ENCODE measurements around the gene BUB3. TPM values are rescaled to one million over a fixed set of nuclear protein-coding genes. Genes with fewer than 3 reads are reported as not detected.

Gene BUB3
- polyA plus RNA-seq, 3 donors from 2014 or later, result 203 to 348 (median 203) TPM

- H3K4me1 Mint-ChIP-seq, result no peaks in the 10 kb centered on the region
- no peak for DNase-seq
- H3K27ac Mint-ChIP-seq, result no peak overlapping the region
- H3K4me3 Mint-ChIP-seq, result no peak overlapping the region
- H3K9me3 Mint-ChIP-seq, result peaks cover 3 to 14% (median 9%) of the 10 kb centered on the region in 6 donors
- peaks cover 24 to 41% (median 40%) of the 10 kb centered on the region in 3 donors for H3K36me3 Mint-ChIP-seq
- no peaks in the 10 kb centered on the region for H3K27me3 Mint-ChIP-seq (ENCODE audit: low read depth in 3 of 3)
Observed at GRCh38 chr10:123213192-123213591, 59.0 kb downstream of the BUB3 start.

Other genes with a start within 250 kb of the BUB3 start
- gene FAM24A, start 243.8 kb upstream of the BUB3 start, polyA plus RNA-seq, result not detected
- 1 to 10 TPM; 4.3 to 8.2 (median 5.9) TPM for gene C10orf88, start 200.2 kb upstream of the BUB3 start, polyA plus RNA-seq
- gene PSTK, start 174.0 kb upstream of the BUB3 start, polyA plus RNA-seq, result 10 to 100 TPM in 1 of 3 donors, 1 to 10 TPM in 2; 8.4 to 15.4 (median 9.5) TPM
- gene IKZF5, start 145.6 kb upstream of the BUB3 start, polyA plus RNA-seq, result 10 to 100 TPM in 2 of 3 donors, 1 to 10 TPM in 1; 5.3 to 16.0 (median 12.2) TPM
- gene ACADSB, start 145.4 kb upstream of the BUB3 start, polyA plus RNA-seq, result 10 to 100 TPM; 22.7 to 41.7 (median 30.1) TPM
- gene HMX3, start 18.4 kb upstream of the BUB3 start, polyA plus RNA-seq, result not detected
- gene HMX2, start 6.3 kb upstream of the BUB3 start, polyA plus RNA-seq, result not detected